K562 (cell line): ENCODE data around the gene CEACAM8. TPM values are rescaled to one million over a fixed set of nuclear protein-coding genes. Genes with fewer than 3 reads are reported as not detected.

Source experiments
- ATAC-seq: fragments of 200-7000 bp; cut with Tn5 transposase; 3 replicates; pipeline ENCODE4 v1.9.1; 2020; ENCODE audit warnings: moderate library complexity
- Bru-seq: library from RNA; stranded (reverse); fragments of 400-500 nt; gene quantifications from one replicate; lab custom pipeline; 2021; lab: Mats Ljungman, UMichigan
- BruChase-seq, 2 experiments: library from RNA; stranded (reverse); fragments of 400-500 nt; gene quantifications; one replicate each; lab custom pipeline; 2021; lab: Mats Ljungman, UMichigan
- BruUV-seq: library from RNA; stranded (reverse); fragments of 400-500 nt; replicated peaks from 2 replicates; lab custom pipeline; 2021; lab: Mats Ljungman, UMichigan
- CTCF ChIA-PET: fragments of 300-600 bp; formaldehyde crosslinking; extraction: SDS; loops from one replicate; lab custom pipeline; 2021; ENCODE audit warnings: low intra/inter-chr PET ratio; lab: Yijun Ruan, JAX
- POLR2A ChIA-PET: fragments of 300-600, 350-650 bp; sonication (Branson Sonifier 250); formaldehyde crosslinking; extraction: SDS; loops from one replicate; lab custom pipeline; 2021; ENCODE audit warnings: antibody characterized with exemption, inconsistent platforms; lab: Yijun Ruan, JAX
- DNase-seq, 4 experiments: peaks; one replicate each; pipeline versions ENCODE4 v3.0.0 to v3.0.0-alpha.2; 2011 to 2018; ENCODE audit warnings: low spot score in 3 of 4, mixed read lengths in 3 of 4; ENCODE audit errors: extremely low read depth in 1 of 4
- FAIRE-seq: peaks from 2 replicates; lab custom pipeline; 2011; peaks lifted over from hg19 to GRCh38; lab: Jason Lieb, UNC
- H2AFZ ChIP-seq: 2 replicates; pipeline ENCODE4 v1.6.0; 2011; ENCODE audit warnings: low read depth, low read length, control low read depth, inconsistent platforms
- H3K27ac ChIP-seq: fragments of 200-600 bp; 3 replicates; pipeline ENCODE4 v1.8.0; 2011; ENCODE audit warnings: low read depth, mild to moderate bottlenecking, control low read depth, inconsistent platforms, low read length, moderate library complexity, mixed read lengths; ENCODE audit errors: extremely low read depth
- H3K27me3 ChIP-seq, 2 experiments: fragments of 300-600 bp in 1 of 2; 2 replicates in 1 of 2; 3 replicates in 1 of 2; pipeline versions ENCODE4 v1.6.0 to v1.8.0; 2011; ENCODE audit warnings: inconsistent platforms in 2 of 2, low read length in 2 of 2, mild to moderate bottlenecking in 1 of 2, mixed read lengths in 1 of 2, moderate library complexity in 1 of 2; ENCODE audit not compliant: control insufficient read depth in 2 of 2, insufficient read depth in 2 of 2
- H3K36me3 ChIP-seq: fragments of 300-600 bp; 3 replicates; pipeline ENCODE4 v1.8.0; 2011; ENCODE audit warnings: mild to moderate bottlenecking, low read length, inconsistent platforms; ENCODE audit not compliant: control insufficient read depth, insufficient read depth
- H3K4me1 ChIP-seq, 2 experiments: fragments of 200-600 bp in 1 of 2; replicated peaks in 1 of 2; 2 replicates in 1 of 2; 3 replicates in 1 of 2; pipeline versions ENCODE4 v1.5.1 to v1.8.0; 2011; ENCODE audit warnings: inconsistent platforms in 2 of 2, low read length in 2 of 2, mild to moderate bottlenecking in 1 of 2, mixed read lengths in 1 of 2, moderate library complexity in 1 of 2; ENCODE audit not compliant: control insufficient read depth in 2 of 2, insufficient read depth in 2 of 2
- H3K4me2 ChIP-seq: 2 replicates; pipeline ENCODE4 v1.6.1; 2011; ENCODE audit warnings: low read length, control low read depth, inconsistent platforms, mixed read lengths; ENCODE audit not compliant: insufficient read depth
- H3K4me3 ChIP-seq: fragments of 200-600 bp; sonication (generic), shearing (Covaris generic); 2 replicates; pipeline ENCODE4 v1.5.1; 2016; ENCODE audit warnings: control low read depth, inconsistent platforms
- H3K79me2 ChIP-seq: fragments of 200-600 bp; 3 replicates; pipeline ENCODE4 v1.8.0; 2011; ENCODE audit warnings: low read length, inconsistent platforms; ENCODE audit not compliant: control insufficient read depth, insufficient read depth
- H3K9ac ChIP-seq, 2 experiments: 2 replicates each; pipeline versions ENCODE4 v1.6.0 to v1.6.1; 2011; ENCODE audit warnings: low read depth in 2 of 2, low read length in 2 of 2, control low read depth in 1 of 2, inconsistent platforms in 1 of 2, mild to moderate bottlenecking in 1 of 2, mixed read lengths in 1 of 2; ENCODE audit not compliant: insufficient read depth in 1 of 2
- H3K9me1 ChIP-seq: one replicate; pipeline ENCODE4 v1.6.0; 2011; ENCODE audit warnings: inconsistent platforms, mild to moderate bottlenecking, low read length, moderate library complexity; ENCODE audit not compliant: control insufficient read depth, insufficient read depth
- H3K9me3 ChIP-seq: replicated peaks from 2 replicates; pipeline ENCODE4 v1.5.1; 2011; ENCODE audit warnings: low read depth, low read length, inconsistent platforms; ENCODE audit not compliant: control insufficient read depth, insufficient read depth
- H4K20me1 ChIP-seq: replicated peaks from 2 replicates; pipeline ENCODE4 v1.6.1; 2011; ENCODE audit warnings: low read length, inconsistent platforms, mixed read lengths; ENCODE audit not compliant: control insufficient read depth, insufficient read depth
- ARID1B ChIP-seq: fragments of 450-650 bp; IDR thresholded peaks from 2 replicates; pipeline ENCODE4 v1.6.1; 2016; ENCODE audit warnings: antibody characterized with exemption, mild to moderate bottlenecking, inconsistent platforms
- ELF1 ChIP-seq: fragments of 200-800 bp; sonication (Bioruptor generic); IDR thresholded peaks from 2 replicates; pipeline ENCODE4 v1.6.1; 2016; ENCODE audit warnings: missing genetic modification characterization, missing compliant biosample characterization
- ETV6 ChIP-seq, 3 experiments: fragments of 150-350 bp in 1 of 3; sonication (generic) in 1 of 3; formaldehyde crosslinking in 1 of 3; IDR thresholded peaks; 2 replicates each; pipeline versions ENCODE4 v1.6.1 to v1.8.0; 2014 to 2022; ENCODE audit warnings: borderline replicate concordance in 2 of 3, low read depth in 2 of 3, antibody characterized with exemption in 1 of 3, low read length in 1 of 3, mild to moderate bottlenecking in 1 of 3, missing genetic modification reagents in 1 of 3
- KDM5B ChIP-seq: fragments of 200-600 bp; sonication (generic); IDR thresholded peaks from 2 replicates; pipeline ENCODE4 v1.6.1; 2012; ENCODE audit warnings: low read depth, mild to moderate bottlenecking, moderate library complexity, low read length, control low read depth, inconsistent platforms; ENCODE audit not compliant: insufficient replicate concordance
- MYNN ChIP-seq, 2 experiments: sonication (generic); formaldehyde crosslinking in 1 of 2; IDR thresholded peaks; 2 replicates each; pipeline versions ENCODE4 v1.5.0 to v1.6.1; 2016 to 2020; ENCODE audit warnings: antibody characterized with exemption in 1 of 2, missing genetic modification reagents in 1 of 2
- NCOR1 ChIP-seq: fragments of 450-650 bp; IDR thresholded peaks from 2 replicates; pipeline ENCODE4 v1.6.1; 2016; ENCODE audit warnings: mild to moderate bottlenecking, moderate library complexity
- NEUROD1 ChIP-seq: fragments of 150-350 bp; IDR thresholded peaks from 2 replicates; pipeline ENCODE4 v1.6.1; 2014; ENCODE audit warnings: borderline replicate concordance, low read length, low read depth; ENCODE audit not compliant: partially characterized antibody
- RBM34 ChIP-seq: fragments of 200-400 bp; formaldehyde crosslinking; IDR thresholded peaks from 2 replicates; pipeline ENCODE4 v1.6.1; 2018; ENCODE audit warnings: low read length, borderline replicate concordance; ENCODE audit not compliant: insufficient read depth
- SNIP1 ChIP-seq: fragments of 450-650 bp; IDR thresholded peaks from 2 replicates; pipeline ENCODE4 v1.7.1; 2017; ENCODE audit warnings: low read depth, mild to moderate bottlenecking
- ZNF584 ChIP-seq: fragments of 200-800 bp; sonication (Bioruptor generic); IDR thresholded peaks from 2 replicates; pipeline ENCODE4 v1.6.1; 2016; ENCODE audit warnings: low read depth, mild to moderate bottlenecking, missing genetic modification characterization, missing compliant biosample characterization
- WGBS: fragments of 100-300 bp; shearing (Covaris generic); methylation state at CpG from one replicate; pipeline ENCODE4 v1.1.6; 2016; ENCODE audit warnings: low coverage, mixed read lengths; ENCODE audit not compliant: insufficient coverage; ENCODE audit errors: missing lambda C conversion rate; 5-methylcytosine and 5-hydroxymethylcytosine counted together
- in situ Hi-C: fragments of 300-500 bp; cut with MboI; formaldehyde crosslinking; loops from 4 replicates; pipeline ENCODE4 v1.15.0; 2018; ENCODE audit warnings: inconsistent platforms, mixed read lengths
- intact Hi-C: fragments of 100-400 bp; cut with micrococcal nuclease; formaldehyde crosslinking; loops from 2 replicates; pipeline ENCODE4 v1.14.2; 2022
- long read RNA-seq, 3 experiments: library from polyadenylated mRNA in 2 of 3; library from RNA in 1 of 3; unstranded in 2 of 3; stranded (forward) in 1 of 3; transcript quantifications; one replicate each; pipeline ENCODE4 v2.0.0, GENCODE V29; 2019 to 2022
- polyA minus RNA-seq, 3 experiments: library from RNA; depleted of rRNA, polyadenylated mRNA; stranded (reverse); fragments of >200 nt; gene quantifications; 2 replicates each; pipeline ENCODE4 v1.2.3, GENCODE V29; 2011
- polyA plus RNA-seq, 8 experiments: library from polyadenylated mRNA; depleted of rRNA in 4 of 8; stranded (reverse) in 5 of 8; unstranded in 3 of 8; fragments of >200 nt; fragmentation: Nextera tagmentation in 2 of 8; fragmentation: Illumina TruSeq in 1 of 8; extraction: Ambion mirVana in 2 of 8; extraction: Trizol in 1 of 8; gene quantifications; 2 replicates each; pipeline versions ENCODE4 v1.2.1 to v1.2.3, GENCODE V29; 2011 to 2014; ENCODE audit warnings: inconsistent platforms in 1 of 8, missing spikeins in 1 of 8
- total RNA-seq, 7 experiments: library from RNA; depleted of rRNA in 6 of 7; stranded (reverse); fragments of >200 nt in 6 of 7; fragmentation: Illumina TruSeq in 2 of 7; extraction: Trizol in 2 of 7; gene quantifications; 2 replicates each; pipeline versions ENCODE4 v1.2.1 to v1.2.3, GENCODE V29; 2011 to 2021; ENCODE audit warnings: low replicate concordance in 1 of 7
- TF ChIP-seq, protein P1 (sequence below), 2 experiments: fragments of 450-650 bp; IDR thresholded peaks; 2 replicates each; pipeline ENCODE4 v1.6.1; 2018; ENCODE audit warnings: mild to moderate bottlenecking in 2 of 2, low read depth in 1 of 2; ENCODE audit not compliant: partially characterized antibody in 2 of 2

CEACAM8 gene
- not detected in 2 replicates for total RNA-seq (2011; cell fraction: chromatin; rRNA removed; ENCODE audit: low replicate concordance)
- not detected in 2 replicates for total RNA-seq (2011; cell fraction: nucleolus; rRNA removed)
- not detected in 2 replicates for total RNA-seq (2011; cell fraction: nucleoplasm; rRNA removed)
- total RNA-seq (2014; rRNA removed) (not detected in 2 replicates), total RNA-seq (2014; rRNA removed; fragmentation: Illumina TruSeq; extraction: Trizol) (not detected in 2 replicates), total RNA-seq (2015; rRNA removed; fragmentation: Illumina TruSeq; extraction: Trizol) (not detected in 2 replicates), total RNA-seq (2021) (not detected in 2 replicates), polyA plus RNA-seq (2011; rRNA removed) (not detected in 2 replicates), polyA plus RNA-seq (2014; fragmentation: Illumina TruSeq; extraction: Trizol) (not detected in 2 replicates), polyA plus RNA-seq (2014; fragmentation: Nextera tagmentation; extraction: Ambion mirVana) (not detected), polyA plus RNA-seq (2014; rRNA removed) (not detected in 2 replicates), polyA minus RNA-seq (2011; rRNA and poly(A)+ RNA removed) (not detected in 2 replicates), Bru-seq, nascent RNA (not detected), BruChase-seq, experiment 1, labeled RNA remaining after a 2-hour chase (not detected), BruChase-seq, experiment 2, labeled RNA remaining after a 6-hour chase (not detected)
- not detected in 2 replicates for polyA plus RNA-seq (2011; cell fraction: cytosol; rRNA removed)
- polyA plus RNA-seq (2011; cell fraction: nucleus; rRNA removed) = not detected in 2 replicates
- not detected in 2 replicates for polyA plus RNA-seq (2012)
- not detected in 2 replicates for polyA minus RNA-seq (2011; cell fraction: cytosol; rRNA and poly(A)+ RNA removed)
- not detected in 2 replicates for polyA minus RNA-seq (2011; cell fraction: nucleus; rRNA and poly(A)+ RNA removed)
- long read RNA-seq, experiment 1 = 0 reads
- long read RNA-seq, experiment 2 = 0 reads
- long read RNA-seq, experiment 3 = 0 reads

DNA sequence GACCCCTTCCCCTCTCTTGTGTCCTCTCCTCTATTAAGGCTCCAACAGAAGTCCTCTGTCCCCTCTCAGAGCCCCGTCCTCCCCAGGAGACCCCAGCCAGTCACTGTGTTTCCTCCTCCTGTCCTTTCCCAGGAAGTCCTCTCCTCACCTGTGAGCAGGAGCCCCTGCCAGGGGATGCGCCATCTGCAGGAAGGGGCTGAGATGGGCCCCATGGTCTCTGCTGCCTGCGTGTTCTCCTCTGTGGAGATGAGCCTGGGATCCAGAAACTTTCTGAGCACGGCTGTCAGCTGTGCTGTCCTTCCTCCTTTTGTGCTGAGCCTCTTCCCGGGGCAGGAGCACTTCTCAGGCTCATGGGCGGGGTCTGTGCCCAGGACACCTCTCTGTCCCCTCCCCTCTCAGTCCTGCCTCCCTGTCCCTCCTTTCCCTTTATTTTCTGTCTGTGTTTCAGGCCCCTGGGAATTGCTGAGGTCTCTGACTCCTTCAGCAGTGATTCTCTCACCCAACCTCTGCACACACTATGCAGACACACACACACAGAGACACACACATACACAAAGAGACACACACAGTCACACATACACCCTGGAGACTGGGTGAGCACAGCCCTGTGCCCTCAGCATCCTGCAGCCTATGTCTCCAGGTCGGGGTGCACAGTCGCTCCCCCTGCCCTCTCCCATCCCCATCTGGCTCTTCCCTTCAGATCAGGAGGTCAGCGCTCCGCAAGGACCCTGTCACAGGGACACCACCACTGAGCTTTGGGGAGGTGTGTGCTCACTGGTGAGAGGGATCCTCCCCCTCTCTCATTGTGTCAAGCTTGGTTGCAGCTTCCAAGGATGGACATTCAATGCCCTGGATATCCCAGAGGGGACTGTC lies at the start of gene CEACAM8:
TSS of gene CEACAM8 (minus strand) at position 308 of the 873 bp plus-strand sequence. CDS start at position 212, 96 bp downstream.
- H3K27me3 ChIP-seq = peaks cover 0 to 8% of the 10 kb centered on the region in 2 experiments; a peak in 2 of 5 replicates
- CTCF ChIA-PET = no interaction called here
- no peak for TF ChIP-seq ELF1 (tag)
- no peak for TF ChIP-seq RBM34
- no peak for TF ChIP-seq MYNN (IDR thresholded peaks at IDR 0.05)
- TF ChIP-seq MYNN (CRISPR knock-in tag; IDR thresholded peaks at IDR 0.05) = no peak
- no peak for TF ChIP-seq KDM5B
- TF ChIP-seq, protein P1, sequence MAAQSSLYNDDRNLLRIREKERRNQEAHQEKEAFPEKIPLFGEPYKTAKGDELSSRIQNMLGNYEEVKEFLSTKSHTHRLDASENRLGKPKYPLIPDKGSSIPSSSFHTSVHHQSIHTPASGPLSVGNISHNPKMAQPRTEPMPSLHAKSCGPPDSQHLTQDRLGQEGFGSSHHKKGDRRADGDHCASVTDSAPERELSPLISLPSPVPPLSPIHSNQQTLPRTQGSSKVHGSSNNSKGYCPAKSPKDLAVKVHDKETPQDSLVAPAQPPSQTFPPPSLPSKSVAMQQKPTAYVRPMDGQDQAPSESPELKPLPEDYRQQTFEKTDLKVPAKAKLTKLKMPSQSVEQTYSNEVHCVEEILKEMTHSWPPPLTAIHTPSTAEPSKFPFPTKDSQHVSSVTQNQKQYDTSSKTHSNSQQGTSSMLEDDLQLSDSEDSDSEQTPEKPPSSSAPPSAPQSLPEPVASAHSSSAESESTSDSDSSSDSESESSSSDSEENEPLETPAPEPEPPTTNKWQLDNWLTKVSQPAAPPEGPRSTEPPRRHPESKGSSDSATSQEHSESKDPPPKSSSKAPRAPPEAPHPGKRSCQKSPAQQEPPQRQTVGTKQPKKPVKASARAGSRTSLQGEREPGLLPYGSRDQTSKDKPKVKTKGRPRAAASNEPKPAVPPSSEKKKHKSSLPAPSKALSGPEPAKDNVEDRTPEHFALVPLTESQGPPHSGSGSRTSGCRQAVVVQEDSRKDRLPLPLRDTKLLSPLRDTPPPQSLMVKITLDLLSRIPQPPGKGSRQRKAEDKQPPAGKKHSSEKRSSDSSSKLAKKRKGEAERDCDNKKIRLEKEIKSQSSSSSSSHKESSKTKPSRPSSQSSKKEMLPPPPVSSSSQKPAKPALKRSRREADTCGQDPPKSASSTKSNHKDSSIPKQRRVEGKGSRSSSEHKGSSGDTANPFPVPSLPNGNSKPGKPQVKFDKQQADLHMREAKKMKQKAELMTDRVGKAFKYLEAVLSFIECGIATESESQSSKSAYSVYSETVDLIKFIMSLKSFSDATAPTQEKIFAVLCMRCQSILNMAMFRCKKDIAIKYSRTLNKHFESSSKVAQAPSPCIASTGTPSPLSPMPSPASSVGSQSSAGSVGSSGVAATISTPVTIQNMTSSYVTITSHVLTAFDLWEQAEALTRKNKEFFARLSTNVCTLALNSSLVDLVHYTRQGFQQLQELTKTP (IDR thresholded peaks at IDR 0.05; ENCODE audit: low read depth in 1 of 2, partially characterized antibody in 2 of 2) = no peak
- no peak for TF ChIP-seq ETV6 (IDR thresholded peaks at IDR 0.05; ENCODE audit: borderline replicate concordance in 1 of 2, low read depth in 2 of 2, low read length in 1 of 2)
- no peak for TF ChIP-seq ETV6 (CRISPR knock-in tag; IDR thresholded peaks at IDR 0.05; ENCODE audit: borderline replicate concordance)
- TF ChIP-seq SNIP1 = no peak
- TF ChIP-seq NEUROD1 = no peak
- TF ChIP-seq ARID1B = no peak
- TF ChIP-seq NCOR1 = no peak
- TF ChIP-seq ZNF584 (CRISPR knock-in tag) = no peak
- no peaks in the 10 kb centered on the region for H3K79me2 ChIP-seq
- H3K4me1 ChIP-seq = peaks cover 0 to 5% of the 10 kb centered on the region in 2 experiments; a peak in 1 of 5 replicates
- in situ Hi-C loops = loop anchor here (10.0 kb wide), 1 partner anchor 140 kb away; no protein-coding TSS in a partner anchor
- no peak within 1 kb of the TSS for H3K9ac ChIP-seq
- no peak within 1 kb of the TSS for H3K27ac ChIP-seq
- WGBS = 3% methylated on average over 9 of the region's 10 CpGs
- no peaks in the 10 kb centered on the region for H3K36me3 ChIP-seq
- intact Hi-C loops = no loop called here
- H4K20me1 ChIP-seq = no peaks in the 10 kb centered on the region; the same call in 1 of the 2 replicates
- POLR2A ChIA-PET = no interaction called here
- no peaks in the 10 kb centered on the region for H3K9me3 ChIP-seq
- ATAC-seq (no peak), FAIRE-seq (no peak), DNase-seq (no peak)
- BruUV-seq = no TSS peak
- H3K4me2 ChIP-seq = no peak within 1 kb of the TSS
- no peak within 1 kb of the TSS for H3K4me3 ChIP-seq
- no peaks in the 10 kb centered on the region for H3K9me1 ChIP-seq
- no peak within 1 kb of the TSS for H2AFZ ChIP-seq
